Kidney (tissue), 14 donors: ENCODE data around the gene RUVBL2. TPM values are rescaled to one million over a fixed set of nuclear protein-coding genes. Genes with fewer than 3 reads are reported as not detected.

ENCODE experiments used
- DNase-seq, 5 donors: peaks; one replicate each; pipeline ENCODE4 v3.0.0-alpha.2; 2013 to 2020
- FAIRE-seq: peaks from 2 replicates; lab custom pipeline; 2012; peaks lifted over from hg19 to GRCh38; lab: Jason Lieb, UNC
- H3K27ac ChIP-seq, 2 donors: one replicate each; pipeline ENCODE4 v1.7.0; 2013; ENCODE audit warnings: low read depth in 2 of 2, low read length in 2 of 2, inconsistent platforms in 1 of 2
- H3K27me3 ChIP-seq: one replicate; pipeline ENCODE4 v1.7.1; 2013; ENCODE audit warnings: low read length, inconsistent platforms; ENCODE audit not compliant: control insufficient read depth, insufficient read depth
- H3K36me3 ChIP-seq, 3 donors: one replicate each; pipeline versions ENCODE4 v1.7.0 to v1.7.1; 2013; ENCODE audit warnings: low read length in 3 of 3, control low read depth in 1 of 3, inconsistent platforms in 1 of 3; ENCODE audit not compliant: insufficient read depth in 3 of 3, control insufficient read depth in 2 of 3
- H3K4me1 ChIP-seq, 3 donors: one replicate each; pipeline versions ENCODE4 v1.7.0 to v1.7.1; 2013; ENCODE audit warnings: low read length in 3 of 3, inconsistent platforms in 1 of 3, low read depth in 1 of 3; ENCODE audit not compliant: control insufficient read depth in 2 of 3, insufficient read depth in 2 of 3
- H3K4me3 ChIP-seq, 3 donors: one replicate each; pipeline versions ENCODE4 v1.7.0 to v1.8.1; 2013; ENCODE audit warnings: low read length in 3 of 3, control low read depth in 1 of 3, inconsistent platforms in 1 of 3
- H3K9ac ChIP-seq, 3 donors: one replicate each; pipeline versions ENCODE4 v1.7.0 to v1.7.1; 2013; ENCODE audit warnings: low read length in 3 of 3, control low read depth in 1 of 3, inconsistent platforms in 1 of 3
- H3K9me3 ChIP-seq, 3 donors: one replicate each; pipeline versions ENCODE4 v1.7.0 to v1.7.1; 2013; ENCODE audit warnings: low read length in 3 of 3, control low read depth in 1 of 3, inconsistent platforms in 1 of 3; ENCODE audit not compliant: control insufficient read depth in 2 of 3, insufficient read depth in 1 of 3
- intact Hi-C: fragments of 100-400 bp; cut with DNase I; formaldehyde crosslinking; loops from one replicate; pipeline ENCODE4 v1.11.1; 2022
- polyA plus RNA-seq: library from polyadenylated mRNA; stranded (reverse); fragments of 350-450 nt; fragmentation: Illumina TruSeq; extraction: RNeasy Lipid Tissue Mini Kit (QIAGEN cat#74804); gene quantifications from one replicate; pipeline ENCODE4 v1.2.3, GENCODE V29; 2014; ENCODE audit warnings: low read depth, low replicate concordance; ENCODE audit not compliant: insufficient read depth
- total RNA-seq: library from RNA; stranded (reverse); fragmentation: NEBNext Ultra II Directional; extraction: Animal tissue kit (Norgen Biotek cat#: 25700); gene quantifications from one replicate; pipeline ENCODE4 v1.2.1, GENCODE V29; 2021
- TF ChIP-seq, protein P1 (sequence below): IDR thresholded peaks from 3 replicates; pipeline ENCODE4 v1.5.1; 2012; ENCODE audit warnings: mild to moderate bottlenecking, moderate library complexity, borderline replicate concordance; ENCODE audit not compliant: insufficient read depth; ENCODE audit errors: extremely low read depth
- donor health status: control.
- donor health status: control.
- donor health status: control.
- donor health status: control.
- donor health status: control.
- donor health status: DM: yes; HTN: yes; CAD: no.
- donor health status: Normal renal cell carcinoma (clear cell type).

RUVBL2 gene
- total and polyA plus RNA-seq, 2 donors from 2014 or later, result 57.0 to 83.6 TPM

DNA sequence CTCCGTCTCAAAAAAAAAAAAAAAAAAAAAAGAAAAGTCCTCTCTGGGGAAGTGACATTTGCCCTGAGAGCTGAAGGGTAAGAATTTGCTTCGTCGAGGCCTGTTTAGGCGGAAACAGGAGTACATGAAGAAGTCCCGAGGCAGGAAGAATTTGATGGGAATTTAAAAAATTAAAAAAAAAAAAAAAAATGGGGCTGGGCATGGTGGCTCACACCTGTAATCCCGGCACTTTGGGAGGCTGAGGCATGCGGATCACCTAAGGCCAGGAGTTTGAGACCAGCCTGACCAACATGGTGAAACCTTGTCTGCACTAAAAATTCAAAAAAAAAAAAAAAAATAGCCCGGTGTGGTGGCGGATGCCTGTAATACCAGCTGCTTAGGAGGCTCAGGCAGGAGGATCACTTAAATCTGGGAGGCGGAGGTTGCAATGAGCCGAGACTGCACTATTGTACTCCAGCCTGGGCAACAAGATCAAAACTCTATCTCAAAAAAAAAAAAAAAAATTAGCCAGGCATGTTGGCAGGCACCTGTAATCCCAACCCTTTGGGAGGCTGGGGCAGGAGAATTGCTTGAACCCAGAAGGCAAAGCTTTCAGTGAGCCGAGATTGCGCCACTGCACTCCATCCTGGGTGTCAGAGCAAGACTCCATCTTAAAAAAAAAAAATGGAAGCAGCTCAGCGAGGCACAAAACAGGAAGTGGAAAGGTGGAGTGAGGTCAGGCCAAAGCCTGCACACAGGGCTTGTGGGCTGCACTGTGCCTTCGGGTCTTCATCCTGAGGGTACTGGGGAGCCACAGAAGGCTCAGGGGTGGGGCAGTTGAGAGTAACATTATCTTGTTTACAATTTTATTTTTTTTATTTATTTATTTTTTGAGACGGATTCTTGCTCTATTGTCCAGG is 34.1 kb upstream of the RUVBL2 start:
- TF ChIP-seq, protein P1, sequence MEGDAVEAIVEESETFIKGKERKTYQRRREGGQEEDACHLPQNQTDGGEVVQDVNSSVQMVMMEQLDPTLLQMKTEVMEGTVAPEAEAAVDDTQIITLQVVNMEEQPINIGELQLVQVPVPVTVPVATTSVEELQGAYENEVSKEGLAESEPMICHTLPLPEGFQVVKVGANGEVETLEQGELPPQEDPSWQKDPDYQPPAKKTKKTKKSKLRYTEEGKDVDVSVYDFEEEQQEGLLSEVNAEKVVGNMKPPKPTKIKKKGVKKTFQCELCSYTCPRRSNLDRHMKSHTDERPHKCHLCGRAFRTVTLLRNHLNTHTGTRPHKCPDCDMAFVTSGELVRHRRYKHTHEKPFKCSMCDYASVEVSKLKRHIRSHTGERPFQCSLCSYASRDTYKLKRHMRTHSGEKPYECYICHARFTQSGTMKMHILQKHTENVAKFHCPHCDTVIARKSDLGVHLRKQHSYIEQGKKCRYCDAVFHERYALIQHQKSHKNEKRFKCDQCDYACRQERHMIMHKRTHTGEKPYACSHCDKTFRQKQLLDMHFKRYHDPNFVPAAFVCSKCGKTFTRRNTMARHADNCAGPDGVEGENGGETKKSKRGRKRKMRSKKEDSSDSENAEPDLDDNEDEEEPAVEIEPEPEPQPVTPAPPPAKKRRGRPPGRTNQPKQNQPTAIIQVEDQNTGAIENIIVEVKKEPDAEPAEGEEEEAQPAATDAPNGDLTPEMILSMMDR, result no peak
- Histone ChIP-seq H3K36me3 (peaks cover 0 to 3% (median 2%) of the 10 kb centered on the region in 3 donors), H3K27ac (no peak overlapping the region), H3K27me3 (no peaks in the 10 kb centered on the region), H3K9me3 (no peaks in the 10 kb centered on the region), H3K9ac (no peak overlapping the region), H3K4me3 (no peak overlapping the region), H3K4me1 (peaks cover 0 to 24% (median 16%) of the 10 kb centered on the region in 3 donors)
- FAIRE-seq (no peak), DNase-seq (no peak)
- intact Hi-C loops, result no loop called here

DNA sequence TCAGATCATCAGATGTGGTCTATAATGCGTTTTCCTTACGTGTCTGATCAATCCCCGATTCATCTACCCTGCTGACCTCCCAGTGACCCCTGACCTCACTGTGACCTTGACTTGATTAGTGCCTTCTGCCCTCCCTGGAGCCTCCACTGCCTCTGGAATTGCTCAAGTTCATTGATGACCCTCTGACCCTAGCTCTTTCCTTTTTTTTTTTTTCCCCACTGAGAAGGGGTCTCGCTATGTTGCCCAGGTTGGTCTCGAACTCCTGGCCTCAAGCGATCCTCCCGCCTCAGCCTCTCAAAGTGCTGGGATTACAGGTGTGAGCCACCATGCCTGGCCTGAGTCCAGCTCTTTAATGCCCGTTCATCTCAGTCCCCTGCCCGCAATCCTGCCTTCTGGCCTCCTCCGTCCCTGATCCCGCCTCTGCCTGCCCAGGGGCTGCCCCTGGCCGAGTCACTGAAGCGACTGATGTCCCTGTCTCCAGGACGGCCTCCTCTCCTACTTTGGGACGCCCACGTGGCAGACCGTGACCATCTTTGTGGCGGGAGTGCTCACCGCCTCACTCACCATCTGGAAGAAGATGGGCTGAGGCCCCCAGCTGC is 32.5 kb upstream of the RUVBL2 start:
- DNase-seq, result no peak
- Histone ChIP-seq H3K4me1 (peaks cover 0 to 20% (median 17%) of the 10 kb centered on the region in 3 donors), H3K27me3 (no peaks in the 10 kb centered on the region), H3K9me3 (no peaks in the 10 kb centered on the region), H3K4me3 (no peak overlapping the region), H3K9ac (peak overlapping the region in 1 of 3 donors; percentile 67), H3K36me3 (peaks cover 0 to 9% (median 2%) of the 10 kb centered on the region in 3 donors), H3K27ac (peak overlapping the region; percentile 32 to 47)
- TF ChIP-seq, protein P1, result no peak
- no peak for FAIRE-seq
- intact Hi-C loops, result no loop called here

DNA sequence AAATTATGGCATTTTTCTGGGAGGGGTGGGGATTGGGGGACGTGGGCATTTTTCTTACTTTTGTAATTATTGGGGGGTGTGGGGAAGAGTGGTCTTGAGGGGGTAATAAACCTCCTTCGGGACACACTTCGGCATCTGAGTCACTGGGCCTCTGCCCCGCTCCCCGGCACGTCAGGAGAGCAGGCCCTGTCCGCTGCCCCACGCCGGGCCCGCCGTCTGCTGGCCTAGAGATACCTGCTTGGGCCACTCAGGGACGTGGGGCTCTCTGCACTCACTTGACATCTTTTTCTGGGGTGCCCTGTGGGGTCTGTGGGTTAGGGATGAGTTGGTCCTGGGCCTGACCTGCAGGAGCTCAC is 32.0 kb upstream of the RUVBL2 start:
- H3K27me3 ChIP-seq, result no peaks in the 10 kb centered on the region
- H3K4me1 ChIP-seq, result peaks cover 0 to 23% (median 21%) of the 10 kb centered on the region in 3 donors
- no peaks in the 10 kb centered on the region for H3K9me3 ChIP-seq
- H3K9ac ChIP-seq, result peak overlapping the region in 1 of 3 donors; percentile 67
- H3K4me3 ChIP-seq, result peak overlapping the region in 1 of 3 donors; percentile 39
- peaks cover under 1 to 14% (median 4%) of the 10 kb centered on the region in 3 donors for H3K36me3 ChIP-seq
- DNase-seq (no peak), FAIRE-seq (no peak)
- TF ChIP-seq, protein P1, result no peak
- H3K27ac ChIP-seq, result peak overlapping the region; percentile 83 to 92
- intact Hi-C loops, result no loop called here
